ENCODE measurements around the gene ZNF526. TPM values are rescaled to one million over a fixed set of nuclear protein-coding genes. Genes with fewer than 3 reads are reported as not detected.

Gene ZNF526
- total and polyA plus RNA-seq, 9 of the 15 experiments (the other 6 are each of a cell fraction or from before 2014, with no cell fraction given), result 1.3 to 17.9 (median 6.2) TPM

- peak; percentile 68 to 99 for TF ChIP-seq AFF1 (IDR thresholded peaks at IDR 0.05; ENCODE audit: low read depth in 1 of 2, partially characterized antibody in 2 of 2)
- no peak; the same call in 1 of the 2 replicates for TF ChIP-seq MGA (IDR thresholded peaks at IDR 0.05)
- no peak for TF ChIP-seq MTF1 (CRISPR knock-in tag; IDR thresholded peaks at IDR 0.05; ENCODE audit: borderline replicate concordance)
- TF ChIP-seq ELF1 (tag; IDR thresholded peaks at IDR 0.05), result peak; percentile 99
- TF ChIP-seq ZNF444 (CRISPR knock-in tag; IDR thresholded peaks at IDR 0.05), result no peak
- TF ChIP-seq DLX4 (CRISPR knock-in tag; IDR thresholded peaks at IDR 0.05), result no peak
- peak; percentile 76 for TF ChIP-seq NR2C2 (CRISPR knock-in tag; IDR thresholded peaks at IDR 0.05)
- peak; percentile 99 for TF ChIP-seq NR2C2 (tag; IDR thresholded peaks at IDR 0.05)
These were observed 24.5 kb downstream of the ZNF526 start (continued) for GRCh38 chr19:42244347-42245220.

All from K562 (cell line).